Measurements from ENCODE around the gene MEP1A. TPM values are rescaled to one million over a fixed set of nuclear protein-coding genes. Genes with fewer than 3 reads are reported as not detected.

MEP1A gene
- total RNA-seq, 2 donors from 2014 or later, result not detected

- no peak for TF ChIP-seq CTCF (IDR thresholded peaks at IDR 0.05)
- H3K36me3 ChIP-seq, result no peaks in the 10 kb centered on the region
- no peak for DNase-seq (ENCODE audit: low spot score)
Observed at GRCh38 chr6:46748940-46749503, 44.2 kb upstream of the MEP1A start.

GRCh38 chr6:46749731-46750130, 43.5 kb upstream of the MEP1A start:
- no peaks in the 10 kb centered on the region for H3K9me3 ChIP-seq
- no peak for TF ChIP-seq CTCF (IDR thresholded peaks at IDR 0.05)
- no peaks in the 10 kb centered on the region for H3K36me3 ChIP-seq
- no peaks in the 10 kb centered on the region for H3K27me3 ChIP-seq
- H3K4me3 ChIP-seq, result no peak overlapping the region
- no peak for DNase-seq (ENCODE audit: low spot score)
- H3K4me1 ChIP-seq, result no peaks in the 10 kb centered on the region
- no peak overlapping the region for H3K27ac ChIP-seq

More at GRCh38 chr6:46748940-46749503, 44.2 kb upstream of the MEP1A start:
- H3K4me1 ChIP-seq, result no peaks in the 10 kb centered on the region
- H3K9me3 ChIP-seq, result no peaks in the 10 kb centered on the region
- no peak overlapping the region for H3K27ac ChIP-seq
- no peaks in the 10 kb centered on the region for H3K27me3 ChIP-seq
- H3K4me3 ChIP-seq, result no peak overlapping the region

DNA sequence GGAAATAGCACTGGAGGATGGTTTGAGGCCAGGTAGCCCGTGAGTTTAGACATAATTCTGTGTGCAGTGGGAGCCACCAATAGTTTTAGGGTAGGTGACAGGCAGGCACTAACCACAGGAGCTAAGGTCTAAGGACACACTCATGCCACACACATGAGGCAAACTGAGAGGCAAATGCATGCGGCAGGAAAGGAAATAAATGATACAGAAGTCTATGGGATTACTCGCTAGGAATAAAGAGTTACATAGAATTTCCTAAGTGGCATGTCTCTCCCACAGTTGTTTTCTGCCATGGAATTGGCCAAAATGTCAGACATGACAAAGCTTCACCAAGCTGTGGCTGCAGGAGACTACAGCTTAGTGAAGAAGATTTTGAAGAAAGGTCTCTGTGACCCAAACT, 41.5 kb upstream of the MEP1A start:
- Histone ChIP-seq H3K4me3 (no peak overlapping the region), H3K36me3 (no peaks in the 10 kb centered on the region), H3K9me3 (no peaks in the 10 kb centered on the region), H3K27ac (no peak overlapping the region), H3K27me3 (no peaks in the 10 kb centered on the region), H3K4me1 (peaks cover 0 to 3% of the 10 kb centered on the region in 2 donors)
- no peak for TF ChIP-seq CTCF (IDR thresholded peaks at IDR 0.05)
- DNase-seq (ENCODE audit: low spot score), result no peak

DNA sequence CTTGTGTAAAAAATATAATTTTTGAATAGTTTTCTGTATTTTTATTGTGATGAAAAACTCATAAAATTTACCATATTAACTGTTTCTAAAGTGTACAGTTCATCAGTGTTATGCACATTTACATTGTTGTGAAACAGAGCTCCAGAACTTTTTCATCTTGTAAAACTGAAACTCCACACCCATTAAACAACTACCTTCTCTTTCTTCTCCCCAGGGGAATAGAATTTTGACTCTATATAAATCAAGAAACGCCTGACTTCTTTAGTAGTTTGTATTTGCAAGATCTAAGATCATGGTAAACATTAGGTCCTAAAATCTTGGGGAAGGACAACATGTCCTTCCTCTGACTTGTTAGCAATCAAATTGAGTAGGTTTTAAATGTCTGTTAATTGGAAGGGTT, 37.3 kb upstream of the MEP1A start:
- Histone ChIP-seq H3K36me3 (no peaks in the 10 kb centered on the region), H3K27ac (no peak overlapping the region)
- no peak for TF ChIP-seq CTCF (IDR thresholded peaks at IDR 0.05)

DNA sequence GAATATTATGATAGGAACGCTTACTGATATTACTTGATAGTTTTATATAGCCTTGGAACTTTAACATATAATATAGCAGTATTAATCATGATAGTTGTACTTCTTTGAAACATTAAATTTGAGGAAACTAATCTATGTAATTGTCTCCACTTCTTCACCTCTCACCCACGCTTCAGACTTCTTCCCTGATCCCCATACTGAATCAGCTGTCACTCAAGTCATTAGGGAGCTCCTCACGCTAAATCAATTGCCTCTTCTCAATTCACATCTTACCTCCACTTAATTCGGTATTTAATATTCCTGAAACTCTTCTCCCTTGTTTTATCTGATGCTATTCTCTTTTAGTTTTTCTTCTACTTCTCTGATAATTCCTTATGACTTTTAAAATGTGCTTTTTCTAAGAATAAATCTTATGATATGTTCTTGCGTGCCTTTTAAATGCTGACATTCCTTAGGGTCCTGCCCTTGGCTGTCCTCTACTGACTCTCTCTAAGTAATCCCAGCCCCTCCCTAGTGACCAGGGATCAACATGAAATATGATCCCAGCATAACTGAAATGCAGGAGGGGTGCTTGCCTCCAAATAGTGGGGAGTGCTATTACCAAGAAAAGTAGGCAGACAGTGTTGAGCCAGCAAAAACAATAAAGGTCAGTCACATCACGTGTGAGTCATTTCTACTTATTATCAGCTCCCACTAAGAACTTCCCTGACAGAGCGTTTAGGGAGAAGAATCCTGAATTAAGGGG, 36.5 kb upstream of the MEP1A start:
- no peak for TF ChIP-seq CTCF (IDR thresholded peaks at IDR 0.05)

More for the DNA sequence above, 37.3 kb upstream of the MEP1A start:
- DNase-seq (ENCODE audit: low spot score), result no peak
- Histone ChIP-seq H3K9me3 (no peaks in the 10 kb centered on the region), H3K4me3 (no peak overlapping the region), H3K27me3 (no peaks in the 10 kb centered on the region), H3K4me1 (peaks cover 0 to 14% of the 10 kb centered on the region in 2 donors)

More for the DNA sequence above, 36.5 kb upstream of the MEP1A start:
- H3K9me3 ChIP-seq, result no peaks in the 10 kb centered on the region
- no peaks in the 10 kb centered on the region for H3K36me3 ChIP-seq
- no peak overlapping the region for H3K4me3 ChIP-seq
- H3K27ac ChIP-seq, result no peak overlapping the region
- DNase-seq (ENCODE audit: low spot score), result no peak
- no peaks in the 10 kb centered on the region for H3K27me3 ChIP-seq
- peaks cover 0 to 14% of the 10 kb centered on the region in 2 donors for H3K4me1 ChIP-seq

Data from right atrium auricular region (tissue), 2 donors.